ENCODE results near the gene MANSC4. TPM values are rescaled to one million over a fixed set of nuclear protein-coding genes. Genes with fewer than 3 reads are reported as not detected.

MANSC4 gene
- total RNA-seq, 1 experiment from 2014 or later: not detected

GRCh38 chr12:27732281-27732680 lies 47.8 kb downstream of the MANSC4 start:
- CTCF ChIA-PET: interaction anchor here (0.6 to 1.2 kb wide), 10 partner anchors 29 to 809 kb away, joined by 3 to 10 read pairs (median 4); no protein-coding TSS in a partner anchor
- Histone ChIP-seq H3K27me3 (ENCODE audit: control insufficient read depth, insufficient read depth, low read length) (no peaks in the 10 kb centered on the region), H3K9me3 (ENCODE audit: control insufficient read depth, insufficient read depth, low read depth, low read length) (no peaks in the 10 kb centered on the region), H3K4me3 (ENCODE audit: low read depth in 2 of 2, low read length in 2 of 2) (no peak overlapping the region), H3K27ac (ENCODE audit: low read length) (no peak overlapping the region), H3K4me1 (ENCODE audit: control insufficient read depth, insufficient read depth, low read length) (no peaks in the 10 kb centered on the region; the same call in 1 of the 2 replicates), H3K36me3 (ENCODE audit: control insufficient read depth, insufficient read depth, low read length) (peaks cover 10% of the 10 kb centered on the region)
- ATAC-seq (peak; percentile 89), DNase-seq (ENCODE audit: low read depth, low spot score) (no peak)
- no peak for TF ChIP-seq SIN3A (IDR thresholded peaks at IDR 0.05; ENCODE audit: borderline replicate concordance, insufficient read depth, low read depth, low read length)
- no peak for TF ChIP-seq REST (IDR thresholded peaks at IDR 0.05; ENCODE audit: insufficient read depth in 1 of 2, low read depth in 2 of 2, low read length in 1 of 2)
- no peak for TF ChIP-seq TCF7L2 (IDR thresholded peaks at IDR 0.05; ENCODE audit: low read depth, low read length)
- TF ChIP-seq CTCF (IDR thresholded peaks at IDR 0.05): peak; percentile 33
- TF ChIP-seq POLR2AphosphoS5 (IDR thresholded peaks at IDR 0.05; ENCODE audit: low read depth, low read length): no peak
- in situ Hi-C loops (cut with HindIII; ENCODE audit: low pct_unique_long_range_greater_than_20kb, low sequenced_read_pairs): no loop called here
- BruUV-seq (replicated peaks): no TSS peak
- intact Hi-C loops (cut with micrococcal nuclease; ENCODE audit: unreplicated experiment): loop anchor here (2.0 kb wide), 1 partner anchor 91 kb away; no protein-coding TSS in a partner anchor
- POLR2A ChIA-PET: no interaction called here

- H3K4me1 ChIP-seq (ENCODE audit: control insufficient read depth, insufficient read depth, low read length): no peaks in the 10 kb centered on the region; the same call in 1 of the 2 replicates
- POLR2A ChIA-PET: no interaction called here
- H3K36me3 ChIP-seq (ENCODE audit: control insufficient read depth, insufficient read depth, low read length): peaks cover 8% of the 10 kb centered on the region; the same call in 1 of the 2 replicates
- no peaks in the 10 kb centered on the region for H3K27me3 ChIP-seq (ENCODE audit: control insufficient read depth, insufficient read depth, low read length)
- no peak for ATAC-seq
- CTCF ChIA-PET: no interaction called here
- H3K4me3 ChIP-seq (ENCODE audit: low read depth in 2 of 2, low read length in 2 of 2): no peak overlapping the region
- in situ Hi-C loops (cut with HindIII; ENCODE audit: low pct_unique_long_range_greater_than_20kb, low sequenced_read_pairs) (no loop called here), intact Hi-C loops (cut with micrococcal nuclease; ENCODE audit: unreplicated experiment) (no loop called here)
- H3K9me3 ChIP-seq (ENCODE audit: control insufficient read depth, insufficient read depth, low read depth, low read length): no peaks in the 10 kb centered on the region
- no peak overlapping the region for H3K27ac ChIP-seq (ENCODE audit: low read length)
- DNase-seq (ENCODE audit: low read depth, low spot score): no peak
- BruUV-seq (replicated peaks): no TSS peak
- TF ChIP-seq TCF7L2 (IDR thresholded peaks at IDR 0.05; ENCODE audit: low read depth, low read length): no peak
- no peak for TF ChIP-seq POLR2AphosphoS5 (IDR thresholded peaks at IDR 0.05; ENCODE audit: low read depth, low read length)
Observed at GRCh38 chr12:27730097-27730588, 49.9 kb downstream of the MANSC4 start.

- intact Hi-C loops (cut with micrococcal nuclease; ENCODE audit: unreplicated experiment): no loop called here
- ChIA-PET CTCF (no interaction called here), POLR2A (interaction anchor here (0.5 kb wide), 1 partner anchor 85 kb away, joined by 10 read pairs; no protein-coding TSS in a partner anchor)
- in situ Hi-C loops (cut with HindIII; ENCODE audit: low pct_unique_long_range_greater_than_20kb, low sequenced_read_pairs): no loop called here
- TF ChIP-seq TCF7L2 (IDR thresholded peaks at IDR 0.05; ENCODE audit: low read depth, low read length): no peak
- no peak for TF ChIP-seq POLR2AphosphoS5 (IDR thresholded peaks at IDR 0.05; ENCODE audit: low read depth, low read length)
- H3K27me3 ChIP-seq (ENCODE audit: control insufficient read depth, insufficient read depth, low read length): no peaks in the 10 kb centered on the region
- ATAC-seq (no peak), DNase-seq (ENCODE audit: low read depth, low spot score) (no peak)
- H3K27ac ChIP-seq (ENCODE audit: low read length): no peak overlapping the region
- no peaks in the 10 kb centered on the region; the same call in 1 of the 2 replicates for H3K4me1 ChIP-seq (ENCODE audit: control insufficient read depth, insufficient read depth, low read length)
- no TSS peak for BruUV-seq (replicated peaks)
- H3K36me3 ChIP-seq (ENCODE audit: control insufficient read depth, insufficient read depth, low read length): peaks cover 29% of the 10 kb centered on the region
- no peak overlapping the region for H3K4me3 ChIP-seq (ENCODE audit: low read depth in 2 of 2, low read length in 2 of 2)
- H3K9me3 ChIP-seq (ENCODE audit: control insufficient read depth, insufficient read depth, low read depth, low read length): no peaks in the 10 kb centered on the region
Observed at GRCh38 chr12:27723212-27723611, 56.8 kb downstream of the MANSC4 start.

Other genes with a start within 250 kb of the MANSC4 start
- 1.9 TPM for gene REP15, start 83.8 kb downstream of the MANSC4 start, total RNA-seq (2021; ENCODE audit: unreplicated experiment)
- 63.9 TPM for gene MRPS35, start 69.4 kb downstream of the MANSC4 start, total RNA-seq (2021; ENCODE audit: unreplicated experiment)
- 35.2 TPM for gene KLHL42, start within 50 bp of the MANSC4 start, total RNA-seq (2021; ENCODE audit: unreplicated experiment)
- 2.2 TPM for gene PTHLH, start 192.5 kb upstream of the MANSC4 start, total RNA-seq (2021; ENCODE audit: unreplicated experiment)